OCI-LY1 (cell line): ENCODE results near the gene CAPN15.

ENCODE experiments used
- H2AFZ ChIP-seq: fragments of 200-600 bp; sonication (generic), shearing (Covaris generic); 2 replicates; pipeline ENCODE4 v1.6.0; 2014; ENCODE audit warnings: antibody characterized with exemption, mild to moderate bottlenecking, low read length
- H3F3A ChIP-seq: fragments of 200-600 bp; sonication (generic), shearing (Covaris generic); 2 replicates; pipeline ENCODE4 v1.6.0; 2014; ENCODE audit warnings: mild to moderate bottlenecking, antibody characterized with exemption, low read length, moderate library complexity; ENCODE audit not compliant: insufficient read depth
- H3K27ac ChIP-seq: fragments of 200-600 bp; sonication (generic); 2 replicates; pipeline ENCODE4 v1.5.1; 2014; ENCODE audit warnings: low read length, mixed run types, mild to moderate bottlenecking, low read depth; ENCODE audit not compliant: poor library complexity, severe bottlenecking
- H3K27me3 ChIP-seq: fragments of 200-600 bp; sonication (generic); 2 replicates; pipeline ENCODE4 v1.6.0; 2014; ENCODE audit warnings: antibody characterized with exemption, mild to moderate bottlenecking, low read length, moderate library complexity; ENCODE audit not compliant: insufficient read depth
- H3K36me3 ChIP-seq: fragments of 200-600 bp; sonication (generic); 2 replicates; pipeline ENCODE4 v1.6.1; 2014; ENCODE audit warnings: mild to moderate bottlenecking, antibody characterized with exemption, low read length, moderate library complexity, mixed read lengths; ENCODE audit not compliant: insufficient read depth
- H3K4me1 ChIP-seq: fragments of 200-600 bp; sonication (generic); 2 replicates; pipeline ENCODE4 v1.5.1; 2014; ENCODE audit warnings: mild to moderate bottlenecking, low read length, moderate library complexity; ENCODE audit not compliant: insufficient read depth, severe bottlenecking
- H3K4me2 ChIP-seq: fragments of 200-600 bp; sonication (generic), shearing (Covaris generic); 2 replicates; pipeline ENCODE4 v1.6.1; 2014; ENCODE audit warnings: low read length
- H3K4me3 ChIP-seq: fragments of 200-600 bp; sonication (generic); 2 replicates; pipeline ENCODE4 v1.5.1; 2014; ENCODE audit warnings: low read length, low read depth, mild to moderate bottlenecking, mixed read lengths; ENCODE audit not compliant: poor library complexity, severe bottlenecking
- H3K79me2 ChIP-seq: fragments of 200-600 bp; shearing (Covaris generic); 2 replicates; pipeline ENCODE4 v1.6.1; 2016; ENCODE audit warnings: mixed run types, low read length, mixed read lengths; ENCODE audit not compliant: insufficient read depth
- H3K9ac ChIP-seq: fragments of 200-600 bp; sonication (generic), shearing (Covaris generic); 2 replicates; pipeline ENCODE4 v1.6.1; 2014; ENCODE audit warnings: mild to moderate bottlenecking, low read length, mixed read lengths
- H3K9me2 ChIP-seq: fragments of 200-600 bp; sonication (generic), shearing (Covaris generic); 2 replicates; pipeline ENCODE4 v1.6.1; 2014; ENCODE audit warnings: low read depth, mild to moderate bottlenecking, low read length, mixed read lengths
- H3K9me3 ChIP-seq: fragments of 200-600 bp; shearing (Covaris generic); 2 replicates; pipeline ENCODE4 v1.6.1; 2014; ENCODE audit warnings: low read length, mixed read lengths
- H4K20me1 ChIP-seq: fragments of 200-600 bp; sonication (generic), shearing (Covaris generic); 2 replicates; pipeline ENCODE4 v1.6.0; 2016; ENCODE audit warnings: mild to moderate bottlenecking, low read length; ENCODE audit not compliant: insufficient read depth
- CTCF ChIP-seq: fragments of 200-600 bp; sonication (generic), shearing (Covaris generic); IDR thresholded peaks from 2 replicates; pipeline ENCODE4 v1.5.1; 2017; ENCODE audit warnings: mild to moderate bottlenecking, antibody characterized with exemption, low read length, moderate library complexity, mixed read lengths
- EZH2 ChIP-seq: fragments of 200-600 bp; sonication (generic), shearing (Covaris generic); IDR thresholded peaks from 2 replicates; pipeline ENCODE4 v1.8.0; 2017; ENCODE audit warnings: borderline replicate concordance, mixed run types, mild to moderate bottlenecking, antibody characterized with exemption, low read length, moderate library complexity, mixed read lengths

The CAPN15 gene

GRCh38 chr16:559021-559380 lies 31.5 kb downstream of the CAPN15 start:
- TF ChIP-seq CTCF (no peak), EZH2 (no peak)
- Histone ChIP-seq H3K9me3 (no peaks in the 10 kb centered on the region), H3K79me2 (no peaks in the 10 kb centered on the region), H3K4me2 (no peak overlapping the region), H3K9ac (no peak overlapping the region), H3K36me3 (no peaks in the 10 kb centered on the region), H2AFZ (no peak overlapping the region), H3K9me2 (no peaks in the 10 kb centered on the region), H3K27me3 (no peaks in the 10 kb centered on the region), H3K4me1 (no peaks in the 10 kb centered on the region), H4K20me1 (no peaks in the 10 kb centered on the region), H3F3A (no peaks in the 10 kb centered on the region), H3K27ac (no peak overlapping the region), H3K4me3 (no peak overlapping the region)

- H3K4me3 ChIP-seq: no peak overlapping the region
- H3K27me3 ChIP-seq: no peaks in the 10 kb centered on the region; the same call in 1 of the 2 replicates
- TF ChIP-seq EZH2: no peak
- TF ChIP-seq CTCF: no peak
- H3K79me2 ChIP-seq: no peaks in the 10 kb centered on the region
- H3K36me3 ChIP-seq: no peaks in the 10 kb centered on the region
- H3K4me2 ChIP-seq: no peak overlapping the region
- H3K9ac ChIP-seq: no peak overlapping the region
- H2AFZ ChIP-seq: no peak overlapping the region
- no peaks in the 10 kb centered on the region for H3F3A ChIP-seq
- H3K9me3 ChIP-seq: no peaks in the 10 kb centered on the region
- no peaks in the 10 kb centered on the region for H3K9me2 ChIP-seq
- H4K20me1 ChIP-seq: no peaks in the 10 kb centered on the region
- no peaks in the 10 kb centered on the region for H3K4me1 ChIP-seq
- H3K27ac ChIP-seq: no peak overlapping the region
Observed at GRCh38 chr16:559411-560203, 32.1 kb downstream of the CAPN15 start.

GRCh38 chr16:560204-560700 lies 32.7 kb downstream of the CAPN15 start, which contains the start of gene PRR35:
PRR35 (plus strand) TSS chr16:560394; CDS start chr16:563295, 2,901 bp downstream.
- Histone ChIP-seq H3K9ac (no peak within 1 kb of the TSS), H3K4me1 (no peaks in the 10 kb centered on the region), H3K27me3 (no peaks in the 10 kb centered on the region; the same call in 1 of the 2 replicates), H4K20me1 (no peaks in the 10 kb centered on the region), H2AFZ (no peak within 1 kb of the TSS), H3K36me3 (no peaks in the 10 kb centered on the region), H3K4me3 (no peak within 1 kb of the TSS), H3K9me2 (no peaks in the 10 kb centered on the region), H3K9me3 (no peaks in the 10 kb centered on the region), H3K4me2 (no peak within 1 kb of the TSS), H3K79me2 (no peaks in the 10 kb centered on the region), H3F3A (no peaks in the 10 kb centered on the region), H3K27ac (no peak within 1 kb of the TSS)
- TF ChIP-seq CTCF (no peak), EZH2 (no peak)
